ENCODE results near the gene RAB21.

RAB21 gene

GRCh38 chr12:71710276-71711125, 44.2 kb upstream of the RAB21 start:
- peak; percentile 82 for TF ChIP-seq CEBPB (IDR thresholded peaks at IDR 0.05)
- peak; percentile 61; the same call in 1 of the 2 replicates for TF ChIP-seq NFIC (IDR thresholded peaks at IDR 0.05)
- no peak for TF ChIP-seq USF1 (IDR thresholded peaks at IDR 0.05)
- peak; percentile 58 for TF ChIP-seq MAX (IDR thresholded peaks at IDR 0.05)
- TF ChIP-seq TAF1 (IDR thresholded peaks at IDR 0.05; ENCODE audit: low read depth), result no peak
- 0 out of 2 replicates have a peak, but pooled peaks have one; percentile 18 for TF ChIP-seq YY1 (IDR thresholded peaks at IDR 0.05; ENCODE audit: low read depth)
- TF ChIP-seq FOXM1 (IDR thresholded peaks at IDR 0.05; ENCODE audit: borderline replicate concordance, low read depth), result peak; percentile 48; the same call in 1 of the 2 replicates
- TF ChIP-seq ZBTB7A (IDR thresholded peaks at IDR 0.05; ENCODE audit: low read depth), result no peak
- no peak for TF ChIP-seq REST (IDR thresholded peaks at IDR 0.05; ENCODE audit: low read depth)
- TF ChIP-seq EGR1 (IDR thresholded peaks at IDR 0.05), result no peak
- TF ChIP-seq TEAD4 (IDR thresholded peaks at IDR 0.05), result peak; percentile 70
- TF ChIP-seq CREB1 (IDR thresholded peaks at IDR 0.05; ENCODE audit: low read depth), result no peak
- 0 out of 2 replicates have a peak, but pooled peaks have one; percentile 54 for TF ChIP-seq TCF12 (IDR thresholded peaks at IDR 0.05; ENCODE audit: low read depth)
- TF ChIP-seq RAD21 (IDR thresholded peaks at IDR 0.05; ENCODE audit: low read depth), result no peak
- peak; percentile 74; the same call in 1 of the 2 replicates for TF ChIP-seq EP300 (IDR thresholded peaks at IDR 0.05; ENCODE audit: borderline replicate concordance)

DNA sequence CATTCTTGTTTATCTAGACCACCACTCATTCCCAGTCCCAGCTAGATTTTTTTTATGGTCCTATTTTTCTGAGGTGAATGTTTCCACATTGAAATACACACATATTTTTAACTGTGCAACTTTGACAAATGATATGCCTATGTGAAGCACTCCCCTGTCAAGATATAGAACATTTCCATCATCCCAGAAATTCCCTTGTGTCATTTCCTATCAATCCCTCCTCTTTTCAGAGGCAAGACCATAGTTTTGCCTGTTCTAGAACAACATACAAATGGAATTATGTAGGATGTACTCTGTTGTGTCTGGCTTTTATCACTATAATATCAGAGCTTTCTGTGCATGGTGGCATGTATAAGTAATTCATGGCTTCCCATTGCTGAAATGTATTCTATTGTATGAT, 36.1 kb upstream of the RAB21 start:
- TF ChIP-seq TAF1 (IDR thresholded peaks at IDR 0.05; ENCODE audit: low read depth), result no peak
- no peak for TF ChIP-seq CEBPB (IDR thresholded peaks at IDR 0.05)

GRCh38 chr12:71719647-71720370, 34.9 kb upstream of the RAB21 start:
- TF ChIP-seq REST (IDR thresholded peaks at IDR 0.05; ENCODE audit: low read depth), result no peak

DNA sequence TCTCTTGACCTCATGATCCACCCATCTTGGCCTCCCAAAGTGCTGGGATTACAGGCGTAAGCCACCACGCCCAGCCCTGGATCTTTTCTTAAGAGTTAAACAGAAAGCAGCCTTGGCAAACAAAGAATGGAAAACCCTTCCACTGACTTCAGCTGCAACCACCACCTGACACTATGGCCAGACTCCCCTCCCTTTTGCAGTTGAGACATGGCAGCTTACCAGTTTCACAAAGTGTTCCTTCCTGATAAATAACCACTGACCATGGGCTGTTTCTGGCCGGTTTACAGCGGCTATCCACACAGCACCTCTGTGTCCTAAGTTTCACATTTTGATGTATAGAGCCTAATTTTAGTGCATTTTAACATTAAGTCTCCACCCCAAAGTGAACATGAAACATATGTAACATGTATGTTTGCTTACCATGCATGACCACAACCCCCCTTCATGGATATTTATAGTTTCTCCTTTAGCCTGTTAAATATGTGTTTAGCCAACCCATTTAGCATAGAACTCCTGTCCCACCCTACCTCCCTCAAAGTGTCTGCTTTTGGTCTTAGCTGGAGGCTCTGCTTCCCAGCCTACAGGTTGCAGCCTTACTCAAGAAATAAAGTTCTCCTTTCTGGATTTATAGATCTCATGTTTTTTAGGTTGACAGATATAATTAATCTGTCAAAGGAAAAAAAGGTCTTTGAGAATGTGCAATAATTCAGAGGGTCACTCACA, 32.7 kb upstream of the RAB21 start:
- no peak for TF ChIP-seq CREB1 (IDR thresholded peaks at IDR 0.05; ENCODE audit: low read depth)
- no peak for TF ChIP-seq ZBTB7A (IDR thresholded peaks at IDR 0.05; ENCODE audit: low read depth)

GRCh38 chr12:71725011-71725410, 29.7 kb upstream of the RAB21 start:
- TF ChIP-seq ZBTB7A (IDR thresholded peaks at IDR 0.05; ENCODE audit: low read depth) (no peak), TCF12 (IDR thresholded peaks at IDR 0.05; ENCODE audit: low read depth) (no peak), NFIC (IDR thresholded peaks at IDR 0.05) (no peak), EGR1 (IDR thresholded peaks at IDR 0.05) (no peak), EP300 (IDR thresholded peaks at IDR 0.05; ENCODE audit: borderline replicate concordance) (no peak)

DNA sequence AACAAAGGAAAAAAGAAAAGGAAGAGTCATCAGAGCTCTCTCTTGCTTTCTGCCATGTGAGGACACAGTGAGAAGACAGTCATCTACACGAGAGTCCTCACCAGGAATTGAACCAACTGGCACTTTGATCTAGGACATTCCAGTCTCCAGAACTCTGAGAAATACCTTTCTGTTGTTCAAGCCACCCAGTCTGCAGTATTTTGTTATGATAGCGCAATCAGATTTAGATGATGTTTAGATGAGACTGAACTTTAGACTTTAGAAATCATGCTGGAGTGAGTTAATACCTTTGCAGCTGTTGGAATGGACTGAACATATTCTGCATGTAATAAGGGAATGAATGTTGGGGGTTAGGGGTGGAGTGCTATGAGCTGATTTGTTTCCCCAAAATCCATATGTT, 28.1 kb upstream of the RAB21 start:
- TF ChIP-seq EP300 (IDR thresholded peaks at IDR 0.05; ENCODE audit: borderline replicate concordance) (no peak), FOXM1 (IDR thresholded peaks at IDR 0.05; ENCODE audit: borderline replicate concordance, low read depth) (no peak), USF1 (IDR thresholded peaks at IDR 0.05) (no peak), TEAD4 (IDR thresholded peaks at IDR 0.05) (no peak), TAF1 (IDR thresholded peaks at IDR 0.05; ENCODE audit: low read depth) (no peak), ZBTB7A (IDR thresholded peaks at IDR 0.05; ENCODE audit: low read depth) (no peak), REST (IDR thresholded peaks at IDR 0.05; ENCODE audit: low read depth) (no peak), CEBPB (IDR thresholded peaks at IDR 0.05) (no peak), EGR1 (IDR thresholded peaks at IDR 0.05) (no peak), RAD21 (IDR thresholded peaks at IDR 0.05; ENCODE audit: low read depth) (no peak)

Measured in Ishikawa (cell line).